HEK293 (cell line): ENCODE results near the gene OAF.

ENCODE experiments used
- CTCF ChIA-PET: fragments of 350-600 bp; formaldehyde crosslinking; extraction: SDS; loops from one replicate; lab custom pipeline; 2021; ENCODE audit warnings: antibody characterized with exemption; lab: Yijun Ruan, JAX
- POLR2A ChIA-PET: fragments of 300-600 bp; formaldehyde crosslinking; extraction: SDS; loops from one replicate; lab custom pipeline; 2020; ENCODE audit warnings: antibody characterized with exemption, inconsistent platforms; lab: Yijun Ruan, JAX
- H3K27ac ChIP-seq: fragments of 200-500 bp; sonication (Bioruptor generic); 2 replicates; pipeline ENCODE4 v1.5.1; 2014; ENCODE audit warnings: low read depth, low read length, control low read depth, inconsistent platforms; ENCODE audit errors: extremely low read depth
- H3K36me3 ChIP-seq, 2 experiments: fragments of 200-500 bp in 1 of 2; sonication (Bioruptor generic) in 1 of 2; 1 replicate in 1 of 2; 2 replicates in 1 of 2; pipeline ENCODE4 v1.5.1; 2014 to 2017; ENCODE audit warnings: inconsistent platforms in 2 of 2, low read length in 2 of 2; ENCODE audit not compliant: control insufficient read depth in 2 of 2, insufficient read depth in 1 of 2
- H3K4me1 ChIP-seq: fragments of 200-500 bp; sonication (Bioruptor generic); 2 replicates; pipeline ENCODE4 v1.5.1; 2014; ENCODE audit warnings: mild to moderate bottlenecking, low read length, inconsistent platforms; ENCODE audit not compliant: control insufficient read depth, insufficient read depth
- H3K4me3 ChIP-seq: 2 replicates; pipeline ENCODE4 v1.5.1; 2011; ENCODE audit warnings: low read depth, mild to moderate bottlenecking, control low read depth, low read length, moderate library complexity
- H3K9me3 ChIP-seq: fragments of 200-500 bp; sonication (Bioruptor generic); 2 replicates; pipeline ENCODE4 v1.5.1; 2014; ENCODE audit warnings: low read depth, low read length, inconsistent platforms; ENCODE audit not compliant: control insufficient read depth, insufficient read depth
- HOXD13 ChIP-seq: sonication (generic); formaldehyde crosslinking; IDR thresholded peaks from 2 replicates; pipeline ENCODE4 v1.8.0; 2022; ENCODE audit warnings: missing genetic modification reagents, borderline replicate concordance
- MEIS1 ChIP-seq: sonication (generic); formaldehyde crosslinking; IDR thresholded peaks from 2 replicates; pipeline ENCODE4 v1.8.1; 2022; ENCODE audit warnings: missing genetic modification reagents, mild to moderate bottlenecking, borderline replicate concordance
- TRIM28 ChIP-seq: IDR thresholded peaks from 2 replicates; pipeline ENCODE4 v1.6.1; 2011; ENCODE audit warnings: low read length, control low read depth, borderline replicate concordance
- ZNF146 ChIP-seq: fragments of 450-650 bp; formaldehyde crosslinking; IDR thresholded peaks from 2 replicates; pipeline ENCODE4 v1.5.1; 2016; ENCODE audit warnings: missing biosample characterization, missing genetic modification characterization
- ZNF302 ChIP-seq: fragments of 450-650 bp; formaldehyde crosslinking; IDR thresholded peaks from 2 replicates; pipeline ENCODE4 v1.5.1; 2016; ENCODE audit warnings: missing biosample characterization, missing genetic modification characterization, low read depth
- ZNF335 ChIP-seq: fragments of 450-650 bp; formaldehyde crosslinking; conservative IDR thresholded peaks from 2 replicates; pipeline ENCODE4 v1.5.1; 2016; ENCODE audit warnings: missing biosample characterization, missing genetic modification characterization
- ZNF488 ChIP-seq: fragments of 450-650 bp; formaldehyde crosslinking; IDR thresholded peaks from 2 replicates; pipeline ENCODE4 v1.5.1; 2016; ENCODE audit warnings: missing biosample characterization, missing genetic modification characterization
- ZNF621 ChIP-seq: fragments of 450-650 bp; formaldehyde crosslinking; IDR thresholded peaks from 2 replicates; pipeline ENCODE4 v1.5.1; 2017; ENCODE audit warnings: missing biosample characterization, missing genetic modification characterization
- ZSCAN23 ChIP-seq: fragments of 450-650 bp; formaldehyde crosslinking; IDR thresholded peaks from 2 replicates; pipeline ENCODE4 v1.5.1; 2016; ENCODE audit warnings: missing biosample characterization, missing genetic modification characterization
- TF ChIP-seq, protein P1 (sequence below): fragments of 450-650 bp; IDR thresholded peaks from 2 replicates; pipeline ENCODE4 v1.5.1; 2018; ENCODE audit warnings: missing biosample characterization, missing genetic modification characterization
- TF ChIP-seq, protein P2 (sequence below): fragments of 450-650 bp; formaldehyde crosslinking; IDR thresholded peaks from 2 replicates; pipeline ENCODE4 v1.5.1; 2016; ENCODE audit warnings: missing biosample characterization, missing genetic modification characterization, borderline replicate concordance
- TF ChIP-seq, protein P3 (sequence below): fragments of 450-650 bp; formaldehyde crosslinking; IDR thresholded peaks from 2 replicates; pipeline ENCODE4 v1.5.1; 2016; ENCODE audit warnings: missing biosample characterization, missing genetic modification characterization
- TF ChIP-seq, protein P4 (sequence below): IDR thresholded peaks from 2 replicates; pipeline ENCODE4 v1.6.1; 2011; ENCODE audit warnings: mild to moderate bottlenecking, low read depth, low read length, borderline replicate concordance

Gene OAF

DNA sequence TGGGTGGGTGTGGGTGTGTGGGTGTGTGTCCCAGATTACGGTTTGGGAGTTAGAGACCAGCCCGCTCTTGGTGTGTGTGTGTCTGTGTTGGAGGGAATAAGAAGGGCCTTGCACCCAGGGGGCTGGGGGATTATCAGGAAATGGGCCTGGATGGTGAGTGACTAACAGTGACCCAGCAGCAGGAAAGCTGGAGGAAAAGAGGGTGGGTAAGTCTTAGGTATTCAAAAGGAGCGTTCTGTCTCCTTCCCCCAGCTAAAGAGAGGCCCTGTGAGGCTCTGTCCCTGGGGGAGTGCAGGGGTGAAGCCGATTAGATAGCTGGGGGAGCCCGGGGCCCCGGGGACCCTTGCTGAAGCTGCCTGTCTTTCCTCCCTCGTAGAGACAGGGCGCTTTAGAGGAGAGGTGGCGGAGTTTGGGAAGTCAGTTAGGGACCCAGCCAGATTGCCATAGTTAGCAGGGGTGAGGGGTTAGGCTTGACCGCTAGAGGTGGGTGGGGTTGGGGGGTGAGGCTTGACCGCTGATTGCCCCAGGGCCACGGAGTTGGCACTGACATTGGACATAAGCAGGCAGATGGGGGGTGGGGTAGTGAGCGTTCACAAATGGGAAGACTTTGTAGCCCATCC lies 1.5 kb downstream of the OAF start:
- POLR2A ChIA-PET, result no interaction called here
- TF ChIP-seq ZNF302 (no peak), ZNF335 (0 out of 2 replicates have a peak, but pooled peaks have one; percentile 12)
- TF ChIP-seq, all 188 proteins: peak for 1
- CTCF ChIA-PET, result interaction anchor here (0.6 to 2.5 kb wide), 4 partner anchors 11 to 880 kb away, joined by 3 to 10 read pairs (median 4); no protein-coding TSS in a partner anchor
- H3K27ac ChIP-seq, result no peak overlapping the region
- no peaks in the 10 kb centered on the region for H3K9me3 ChIP-seq
- H3K4me1 ChIP-seq, result peaks cover 7% of the 10 kb centered on the region; the same call in 1 of the 2 replicates
- H3K36me3 ChIP-seq, result peaks cover 0 to 16% of the 10 kb centered on the region in 2 experiments; a peak in 1 of 3 replicates
- H3K4me3 ChIP-seq, result no peak overlapping the region

- ChIA-PET CTCF (interaction anchor here (1.1 to 2.5 kb wide), 5 partner anchors 10 to 44 kb away, joined by 4 to 11 read pairs (median 5); no protein-coding TSS in a partner anchor), POLR2A (no interaction called here)
- Histone ChIP-seq H3K36me3 (peaks cover 0 to 16% of the 10 kb centered on the region in 2 experiments; a peak in 1 of 3 replicates), H3K4me3 (no peak overlapping the region), H3K9me3 (no peaks in the 10 kb centered on the region), H3K4me1 (peaks cover 7% of the 10 kb centered on the region; the same call in 1 of the 2 replicates)
- no peak for TF ChIP-seq HOXD13 (CRISPR knock-in tag)
- TF ChIP-seq, protein P1, sequence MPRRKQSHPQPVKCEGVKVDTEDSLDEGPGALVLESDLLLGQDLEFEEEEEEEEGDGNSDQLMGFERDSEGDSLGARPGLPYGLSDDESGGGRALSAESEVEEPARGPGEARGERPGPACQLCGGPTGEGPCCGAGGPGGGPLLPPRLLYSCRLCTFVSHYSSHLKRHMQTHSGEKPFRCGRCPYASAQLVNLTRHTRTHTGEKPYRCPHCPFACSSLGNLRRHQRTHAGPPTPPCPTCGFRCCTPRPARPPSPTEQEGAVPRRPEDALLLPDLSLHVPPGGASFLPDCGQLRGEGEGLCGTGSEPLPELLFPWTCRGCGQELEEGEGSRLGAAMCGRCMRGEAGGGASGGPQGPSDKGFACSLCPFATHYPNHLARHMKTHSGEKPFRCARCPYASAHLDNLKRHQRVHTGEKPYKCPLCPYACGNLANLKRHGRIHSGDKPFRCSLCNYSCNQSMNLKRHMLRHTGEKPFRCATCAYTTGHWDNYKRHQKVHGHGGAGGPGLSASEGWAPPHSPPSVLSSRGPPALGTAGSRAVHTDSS (tag by site-specific recombination), result no peak
- TF ChIP-seq ZNF146, result no peak
- no peak for TF ChIP-seq ZSCAN23 (tag by site-specific recombination)
- no peak for TF ChIP-seq ZNF621 (tag by site-specific recombination)
- TF ChIP-seq, protein P2, sequence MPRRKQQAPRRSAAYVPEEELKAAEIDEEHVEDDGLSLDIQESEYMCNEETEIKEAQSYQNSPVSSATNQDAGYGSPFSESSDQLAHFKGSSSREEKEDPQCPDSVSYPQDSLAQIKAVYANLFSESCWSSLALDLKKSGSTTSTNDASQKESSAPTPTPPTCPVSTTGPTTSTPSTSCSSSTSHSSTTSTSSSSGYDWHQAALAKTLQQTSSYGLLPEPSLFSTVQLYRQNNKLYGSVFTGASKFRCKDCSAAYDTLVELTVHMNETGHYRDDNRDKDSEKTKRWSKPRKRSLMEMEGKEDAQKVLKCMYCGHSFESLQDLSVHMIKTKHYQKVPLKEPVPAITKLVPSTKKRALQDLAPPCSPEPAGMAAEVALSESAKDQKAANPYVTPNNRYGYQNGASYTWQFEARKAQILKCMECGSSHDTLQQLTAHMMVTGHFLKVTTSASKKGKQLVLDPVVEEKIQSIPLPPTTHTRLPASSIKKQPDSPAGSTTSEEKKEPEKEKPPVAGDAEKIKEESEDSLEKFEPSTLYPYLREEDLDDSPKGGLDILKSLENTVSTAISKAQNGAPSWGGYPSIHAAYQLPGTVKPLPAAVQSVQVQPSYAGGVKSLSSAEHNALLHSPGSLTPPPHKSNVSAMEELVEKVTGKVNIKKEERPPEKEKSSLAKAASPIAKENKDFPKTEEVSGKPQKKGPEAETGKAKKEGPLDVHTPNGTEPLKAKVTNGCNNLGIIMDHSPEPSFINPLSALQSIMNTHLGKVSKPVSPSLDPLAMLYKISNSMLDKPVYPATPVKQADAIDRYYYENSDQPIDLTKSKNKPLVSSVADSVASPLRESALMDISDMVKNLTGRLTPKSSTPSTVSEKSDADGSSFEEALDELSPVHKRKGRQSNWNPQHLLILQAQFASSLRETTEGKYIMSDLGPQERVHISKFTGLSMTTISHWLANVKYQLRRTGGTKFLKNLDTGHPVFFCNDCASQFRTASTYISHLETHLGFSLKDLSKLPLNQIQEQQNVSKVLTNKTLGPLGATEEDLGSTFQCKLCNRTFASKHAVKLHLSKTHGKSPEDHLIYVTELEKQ, result no peak
- TF ChIP-seq TRIM28, result no peak
- TF ChIP-seq, protein P3, sequence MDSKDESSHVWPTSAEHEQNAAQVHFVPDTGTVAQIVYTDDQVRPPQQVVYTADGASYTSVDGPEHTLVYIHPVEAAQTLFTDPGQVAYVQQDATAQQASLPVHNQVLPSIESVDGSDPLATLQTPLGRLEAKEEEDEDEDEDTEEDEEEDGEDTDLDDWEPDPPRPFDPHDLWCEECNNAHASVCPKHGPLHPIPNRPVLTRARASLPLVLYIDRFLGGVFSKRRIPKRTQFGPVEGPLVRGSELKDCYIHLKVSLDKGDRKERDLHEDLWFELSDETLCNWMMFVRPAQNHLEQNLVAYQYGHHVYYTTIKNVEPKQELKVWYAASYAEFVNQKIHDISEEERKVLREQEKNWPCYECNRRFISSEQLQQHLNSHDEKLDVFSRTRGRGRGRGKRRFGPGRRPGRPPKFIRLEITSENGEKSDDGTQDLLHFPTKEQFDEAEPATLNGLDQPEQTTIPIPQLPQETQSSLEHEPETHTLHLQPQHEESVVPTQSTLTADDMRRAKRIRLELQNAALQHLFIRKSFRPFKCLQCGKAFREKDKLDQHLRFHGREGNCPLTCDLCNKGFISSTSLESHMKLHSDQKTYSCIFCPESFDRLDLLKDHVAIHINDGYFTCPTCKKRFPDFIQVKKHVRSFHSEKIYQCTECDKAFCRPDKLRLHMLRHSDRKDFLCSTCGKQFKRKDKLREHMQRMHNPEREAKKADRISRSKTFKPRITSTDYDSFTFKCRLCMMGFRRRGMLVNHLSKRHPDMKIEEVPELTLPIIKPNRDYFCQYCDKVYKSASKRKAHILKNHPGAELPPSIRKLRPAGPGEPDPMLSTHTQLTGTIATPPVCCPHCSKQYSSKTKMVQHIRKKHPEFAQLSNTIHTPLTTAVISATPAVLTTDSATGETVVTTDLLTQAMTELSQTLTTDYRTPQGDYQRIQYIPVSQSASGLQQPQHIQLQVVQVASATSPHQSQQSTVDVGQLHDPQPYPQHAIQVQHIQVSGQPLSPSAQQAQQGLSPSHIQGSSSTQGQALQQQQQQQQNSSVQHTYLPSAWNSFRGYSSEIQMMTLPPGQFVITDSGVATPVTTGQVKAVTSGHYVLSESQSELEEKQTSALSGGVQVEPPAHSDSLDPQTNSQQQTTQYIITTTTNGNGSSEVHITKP (tag by site-specific recombination), result no peak
- TF ChIP-seq, protein P4, sequence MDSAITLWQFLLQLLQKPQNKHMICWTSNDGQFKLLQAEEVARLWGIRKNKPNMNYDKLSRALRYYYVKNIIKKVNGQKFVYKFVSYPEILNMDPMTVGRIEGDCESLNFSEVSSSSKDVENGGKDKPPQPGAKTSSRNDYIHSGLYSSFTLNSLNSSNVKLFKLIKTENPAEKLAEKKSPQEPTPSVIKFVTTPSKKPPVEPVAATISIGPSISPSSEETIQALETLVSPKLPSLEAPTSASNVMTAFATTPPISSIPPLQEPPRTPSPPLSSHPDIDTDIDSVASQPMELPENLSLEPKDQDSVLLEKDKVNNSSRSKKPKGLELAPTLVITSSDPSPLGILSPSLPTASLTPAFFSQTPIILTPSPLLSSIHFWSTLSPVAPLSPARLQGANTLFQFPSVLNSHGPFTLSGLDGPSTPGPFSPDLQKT, result no peak
- TF ChIP-seq ZNF488 (tag by site-specific recombination), result no peak
- no peak for TF ChIP-seq MEIS1 (CRISPR knock-in tag)
- TF ChIP-seq, all 188 proteins: peak for 0
- H3K27ac ChIP-seq, result no peak overlapping the region
These were observed 2.1 kb downstream of the OAF start for GRCh38 chr11:120212926-120213325.
